GM18907 (cell line): Measurements from ENCODE around the gene LIME1.
"Not testable (repeated sequence)": the region's sequence is repeated elsewhere in the genome, so short reads cannot be mapped to it uniquely, and the experiment has no call there.

Experiments
- ATAC-seq: cut with Tn5 transposase; IDR thresholded peaks from one replicate; pipeline ENCODE4 v1.9.1; 2021; ENCODE audit warnings: mild to moderate bottlenecking, moderate library complexity; ENCODE audit not compliant: unreplicated experiment

LIME1 gene

DNA sequence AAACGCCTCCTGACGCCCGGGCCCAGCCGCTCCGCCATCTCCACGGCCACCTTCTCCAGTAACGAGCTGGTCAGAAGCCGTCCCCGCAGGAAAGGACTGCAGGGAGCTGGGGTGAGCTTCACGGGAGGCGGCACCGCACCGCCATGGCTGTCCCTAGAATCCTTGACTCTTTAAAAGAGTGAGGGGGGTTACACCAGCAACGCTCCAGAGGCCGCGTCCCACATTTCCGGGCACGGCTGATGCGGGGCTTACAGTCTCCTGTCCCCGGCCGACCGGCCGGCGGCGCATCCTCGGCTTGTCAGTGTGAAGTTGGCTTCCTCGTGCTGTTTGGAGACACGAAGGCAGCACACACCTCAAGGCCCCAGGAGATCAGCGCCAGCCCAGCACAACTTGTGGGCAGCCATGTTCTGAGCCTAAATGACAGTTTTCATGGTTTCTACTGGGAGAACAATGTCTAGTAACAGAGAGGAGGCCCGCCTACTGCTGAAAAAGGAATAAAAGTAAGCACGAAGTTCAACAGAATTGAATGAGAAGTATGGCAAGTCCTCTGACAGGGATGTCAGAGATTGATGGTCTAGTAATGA, 33.5 kb downstream of the LIME1 start:
- no peak for ATAC-seq

DNA sequence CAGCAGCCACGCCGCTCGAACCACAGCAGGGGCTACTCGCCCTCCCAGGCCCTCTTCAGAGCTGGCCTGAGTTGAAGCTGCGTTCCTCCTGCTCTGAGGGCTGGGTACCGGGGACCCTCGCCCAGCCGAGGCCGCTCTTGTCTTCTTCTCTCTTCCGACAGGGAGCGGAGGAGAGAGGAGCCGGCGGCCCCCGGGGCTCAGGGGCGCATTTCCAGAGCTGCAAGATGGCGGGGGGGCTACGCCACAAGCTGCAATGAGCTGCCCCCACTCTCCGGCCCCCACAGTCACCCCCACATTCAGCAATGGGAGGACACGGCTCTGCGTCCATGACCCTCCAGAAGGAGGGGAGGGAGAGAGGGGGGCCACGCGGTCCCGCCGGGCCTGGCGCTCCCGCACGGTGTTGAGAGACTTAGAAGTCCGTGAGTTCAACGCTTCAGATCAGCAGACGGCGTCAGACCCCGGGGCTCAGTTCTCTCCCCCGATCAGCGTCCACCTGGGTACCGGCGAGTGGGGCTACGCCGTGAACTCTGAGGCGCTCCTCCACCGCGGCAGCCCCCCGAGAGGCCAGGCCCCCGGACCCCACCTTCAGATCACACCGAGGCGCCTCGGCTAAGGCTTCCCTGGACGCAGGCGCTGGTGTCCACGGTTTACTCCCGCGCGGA, 34.7 kb downstream of the LIME1 start:
- no peak for ATAC-seq

DNA sequence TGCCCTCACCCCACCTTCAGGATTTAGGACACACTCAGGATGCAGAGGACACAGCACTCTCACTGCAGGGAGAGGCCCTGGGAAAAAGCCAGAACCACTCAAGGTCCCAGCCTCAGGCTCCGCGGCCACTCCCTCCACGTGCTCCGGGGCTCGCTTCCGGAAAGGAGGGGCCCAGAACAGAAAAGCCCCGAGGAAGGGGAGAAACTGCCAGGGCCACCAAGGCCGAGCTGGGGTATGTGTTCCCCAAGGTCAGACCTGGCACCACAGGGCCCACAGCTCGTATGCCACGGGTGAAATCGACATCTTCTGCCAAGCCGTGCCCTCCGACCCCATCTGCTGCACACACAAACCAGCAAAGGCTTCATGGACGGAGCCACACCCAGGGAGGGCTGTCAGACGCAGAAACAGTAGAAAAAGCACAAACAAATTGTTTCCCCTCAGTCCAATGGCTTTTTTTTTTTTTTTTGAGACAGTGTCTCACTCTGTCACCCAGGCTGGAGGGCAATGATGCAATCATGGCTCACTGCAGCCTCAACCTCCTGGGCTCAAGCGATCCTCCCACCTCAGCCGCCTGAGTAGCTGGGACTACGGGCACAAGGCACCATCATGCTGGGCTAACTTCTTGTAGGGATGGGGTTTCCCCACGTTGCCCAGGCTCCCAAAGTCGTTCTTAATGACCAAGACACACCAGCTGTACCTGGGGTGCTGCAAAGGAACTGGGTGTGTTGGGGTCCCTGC, 36.5 kb downstream of the LIME1 start:
- no peak for ATAC-seq

DNA sequence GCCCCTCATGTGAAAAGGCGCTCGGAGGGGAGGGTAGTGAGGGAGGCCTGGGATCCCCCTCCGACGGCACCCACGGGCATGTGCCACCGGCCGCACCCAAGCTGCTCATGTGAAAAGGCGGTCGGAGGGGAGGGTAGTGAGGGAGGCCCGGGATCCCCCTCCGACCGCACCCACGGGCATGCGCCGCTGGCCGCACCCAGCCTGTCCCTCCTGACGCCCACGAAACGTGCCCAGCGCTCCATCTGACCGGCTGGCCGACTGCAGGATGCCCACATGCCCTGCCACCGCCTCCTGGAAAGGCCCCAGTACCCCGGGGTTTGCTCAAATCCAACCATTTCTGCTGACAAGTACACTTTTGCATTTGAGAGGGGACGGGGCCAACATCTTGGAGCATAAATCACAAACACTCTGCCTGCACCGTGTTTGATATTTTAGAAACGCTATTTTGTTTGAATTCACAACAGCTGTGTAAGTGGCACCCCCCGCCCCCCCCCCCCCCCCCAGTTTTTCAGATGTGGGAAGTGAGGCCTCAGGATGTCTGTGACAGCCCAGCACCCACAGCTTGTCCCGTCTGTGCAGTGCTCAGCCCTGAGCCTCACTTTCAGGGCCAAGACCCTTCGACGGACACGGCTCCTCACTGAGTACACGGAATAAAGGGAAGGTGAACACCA, 37.2 kb downstream of the LIME1 start:
- ATAC-seq: no peak

DNA sequence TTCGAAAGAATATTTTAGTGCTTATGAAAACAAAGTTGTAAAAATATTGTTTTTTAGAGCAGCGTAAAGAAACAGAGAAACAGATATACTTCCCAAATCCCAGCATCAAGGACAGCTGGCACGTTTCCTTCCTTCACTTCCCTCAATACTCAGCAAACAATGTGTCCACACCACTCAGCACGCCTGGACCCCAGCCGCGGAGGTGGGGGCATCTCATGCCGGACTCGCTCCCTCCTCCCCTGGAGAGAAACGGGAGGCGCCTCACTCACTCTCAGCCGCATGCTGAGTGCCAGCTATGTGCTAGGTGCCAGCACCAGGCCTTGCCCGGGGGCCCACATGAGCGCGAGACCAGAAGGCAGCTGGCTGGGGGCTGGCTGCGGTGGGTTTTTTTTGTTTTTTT, 37.8 kb downstream of the LIME1 start:
- ATAC-seq: no peak

DNA sequence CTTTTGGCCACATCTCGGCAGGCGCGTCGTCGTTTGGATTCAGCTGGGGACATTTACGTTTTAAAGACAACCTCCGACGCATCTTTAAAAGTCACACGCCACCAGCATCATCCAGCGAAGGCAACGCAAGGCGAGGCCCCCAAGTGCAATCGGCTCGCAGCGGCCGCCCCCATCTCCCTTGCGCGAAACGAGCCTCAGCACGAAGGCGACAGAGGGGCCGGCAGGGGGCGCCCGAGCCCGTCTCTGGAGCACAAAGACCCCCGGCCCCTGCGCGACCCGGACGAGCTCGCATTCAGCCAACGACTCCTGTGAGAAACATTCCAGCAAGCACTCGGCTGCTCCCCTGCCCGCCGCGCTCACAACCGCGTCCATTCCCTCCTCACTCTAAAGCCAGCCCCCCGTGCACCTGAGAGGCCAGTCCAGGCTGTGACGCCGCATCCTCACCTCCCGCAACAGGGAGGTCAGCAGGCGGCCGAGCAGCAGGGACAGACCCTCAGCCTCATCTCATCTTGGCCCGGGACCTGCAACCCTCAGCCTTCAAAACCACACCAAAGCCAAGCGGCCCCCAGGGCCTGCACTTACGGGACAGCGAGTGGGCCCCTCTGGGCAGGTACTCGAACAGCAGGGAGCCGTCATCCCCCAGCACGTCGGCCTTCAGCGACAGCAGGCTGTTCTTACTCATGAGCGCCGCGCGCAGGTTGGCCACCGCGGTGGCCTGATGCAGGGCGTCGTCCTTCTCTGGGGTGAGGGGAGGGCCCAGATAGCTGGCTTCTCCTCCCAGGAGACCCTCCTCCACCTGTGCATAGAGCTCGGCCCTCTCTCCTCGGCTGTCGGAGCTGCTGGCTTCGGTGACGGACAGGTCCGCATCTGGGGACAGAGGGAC, 38.9 kb downstream of the LIME1 start:
- ATAC-seq: no peak

DNA sequence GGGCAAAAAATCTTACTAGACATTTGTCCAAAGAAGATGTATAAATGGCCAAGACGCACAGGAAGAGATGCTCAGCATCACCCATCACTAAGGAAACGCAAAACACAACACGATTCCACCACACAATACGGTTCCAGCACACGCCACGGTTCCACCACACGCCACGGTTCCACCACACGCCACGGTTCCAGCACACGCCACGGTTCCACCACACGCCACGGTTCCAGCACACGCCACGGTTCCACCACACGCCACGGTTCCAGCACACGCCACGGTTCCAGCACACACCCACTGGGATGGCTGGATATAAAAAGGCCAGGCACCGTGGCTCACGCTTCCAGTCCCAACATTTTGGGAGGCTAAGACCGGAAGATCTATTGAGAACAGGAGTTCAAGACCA, 40.4 kb downstream of the LIME1 start:
- not testable (repeated sequence) for ATAC-seq

DNA sequence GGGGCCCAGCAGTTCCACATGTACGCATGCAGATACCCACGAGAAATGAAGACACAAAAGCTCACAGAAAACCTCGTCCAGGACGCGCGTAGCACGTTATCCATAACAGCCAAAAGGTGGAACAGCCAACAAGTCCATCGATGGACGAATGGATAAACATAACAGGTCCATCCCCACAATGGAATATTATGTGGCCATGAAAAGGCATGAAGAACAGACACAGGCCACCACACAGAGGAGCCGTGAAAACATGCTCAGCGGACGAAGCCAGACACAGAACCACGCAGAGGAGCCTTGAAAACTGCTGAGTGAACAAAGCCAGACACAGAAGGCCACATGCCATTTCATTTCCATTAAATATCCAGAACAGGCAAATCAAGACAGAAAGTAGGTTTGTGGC, 41.1 kb downstream of the LIME1 start:
- no peak for ATAC-seq

DNA sequence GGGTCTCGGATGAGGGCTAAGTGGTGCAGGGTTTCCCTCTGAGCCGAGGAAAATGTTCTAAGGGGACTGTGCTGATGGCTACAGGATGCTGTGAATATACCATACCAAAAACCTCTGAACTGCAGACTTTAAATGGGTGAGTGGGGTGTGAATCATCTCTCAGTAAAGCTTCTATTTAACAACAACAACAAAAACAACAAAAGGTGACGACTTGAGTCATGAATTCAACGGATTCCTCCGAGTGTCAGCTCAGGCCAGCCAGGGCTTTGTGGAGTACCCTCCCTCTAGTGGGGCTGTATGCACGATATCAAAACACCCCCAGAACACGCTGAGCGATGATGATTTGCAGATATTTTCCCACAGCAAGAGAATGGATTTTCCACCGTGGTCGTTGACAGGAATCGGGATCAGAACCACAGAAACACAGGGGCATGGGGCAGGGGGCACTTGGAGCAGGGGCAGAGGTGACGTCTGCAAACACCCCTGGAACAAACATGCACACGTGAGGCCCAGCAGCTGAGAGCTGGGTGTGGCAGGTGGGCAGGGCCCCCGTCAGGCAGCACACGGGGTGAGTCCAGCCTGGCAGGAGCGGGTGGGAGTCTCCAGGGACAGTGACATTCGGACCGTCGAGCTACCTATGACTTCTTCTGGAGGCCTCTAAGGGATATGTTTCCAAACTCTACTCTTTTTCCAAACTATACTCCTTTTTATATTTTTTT, 41.7 kb downstream of the LIME1 start:
- ATAC-seq: no peak

DNA sequence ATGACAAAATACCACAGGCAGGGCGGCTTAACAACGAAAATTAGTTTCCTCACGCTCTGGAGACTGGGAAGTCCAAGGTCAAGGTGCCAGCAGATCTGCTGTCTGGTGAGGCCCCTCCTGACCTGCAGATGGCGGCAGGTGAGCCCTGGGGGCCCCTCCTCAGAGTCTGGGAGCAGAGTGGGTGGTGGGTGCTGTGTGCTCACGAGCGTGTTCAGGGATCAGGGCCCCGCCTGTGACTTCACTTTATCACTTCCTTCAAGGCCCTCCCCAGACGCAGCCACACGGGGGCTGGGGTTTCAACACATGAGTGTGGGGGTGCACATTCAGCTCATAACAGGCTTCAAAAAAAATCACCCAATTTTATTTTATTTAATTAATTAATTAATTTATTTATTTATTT, 42.4 kb downstream of the LIME1 start:
- ATAC-seq: no peak

DNA sequence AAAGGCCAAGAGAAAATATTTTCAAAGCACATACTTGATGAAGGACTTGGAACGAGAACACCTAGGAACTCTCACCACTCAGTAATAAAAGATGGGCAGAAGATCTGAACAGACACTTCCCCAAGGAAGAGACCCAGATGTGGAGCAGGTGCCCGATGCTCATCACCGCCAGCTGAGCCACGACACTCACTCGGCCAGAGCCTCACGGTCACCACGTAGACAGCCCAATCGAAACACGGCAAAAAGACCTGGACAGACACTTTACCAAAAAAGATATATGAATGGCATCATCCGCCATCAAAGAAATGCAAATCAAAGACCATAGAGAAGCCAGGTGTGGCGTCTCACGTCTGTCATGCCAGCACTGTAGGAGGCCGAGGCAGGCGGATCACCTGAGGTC, 44.7 kb downstream of the LIME1 start:
- ATAC-seq: no peak

DNA sequence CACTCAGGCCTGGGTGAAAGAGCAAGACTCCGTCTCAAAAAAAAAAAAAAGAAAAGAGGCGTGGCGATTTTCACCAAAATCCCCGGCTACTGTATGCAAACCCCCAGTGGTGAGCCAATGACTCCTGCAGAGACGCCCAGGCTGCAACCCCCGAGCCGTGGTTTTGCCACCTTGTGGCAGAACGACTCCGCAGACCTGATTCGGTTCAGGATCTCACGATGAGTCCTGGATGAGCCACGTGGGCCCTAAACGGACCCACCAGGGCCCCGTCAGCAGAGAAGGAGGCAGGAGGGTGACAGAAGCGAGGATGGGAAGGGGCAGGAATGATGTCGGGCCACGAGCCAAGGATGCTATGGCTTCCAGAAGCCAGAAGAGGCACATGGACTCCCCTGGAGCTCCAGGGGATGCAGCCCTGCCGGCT, 45.6 kb downstream of the LIME1 start:
- ATAC-seq: no peak

DNA sequence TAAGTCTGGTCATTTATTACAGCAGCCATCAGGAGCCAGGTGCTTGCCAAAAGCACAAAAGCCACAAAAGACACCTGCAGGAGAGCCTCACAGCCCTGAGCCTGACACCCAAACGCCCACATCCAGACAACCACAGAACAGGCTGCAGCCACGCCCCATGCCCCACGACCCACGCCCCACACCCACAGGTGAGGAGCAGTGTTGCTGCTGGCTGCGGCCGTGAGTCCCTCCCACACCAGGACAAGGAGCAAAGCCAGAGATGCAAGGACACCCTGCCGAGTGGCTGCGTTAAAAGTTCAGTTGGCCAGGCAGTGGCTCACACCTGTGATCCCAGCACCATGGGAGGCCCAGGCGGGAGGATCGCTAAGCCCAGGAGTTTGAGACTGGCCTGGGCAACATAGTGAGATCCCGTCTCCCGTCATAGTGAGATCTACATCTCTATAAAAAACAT, 46.1 kb downstream of the LIME1 start:
- ATAC-seq: no peak

DNA sequence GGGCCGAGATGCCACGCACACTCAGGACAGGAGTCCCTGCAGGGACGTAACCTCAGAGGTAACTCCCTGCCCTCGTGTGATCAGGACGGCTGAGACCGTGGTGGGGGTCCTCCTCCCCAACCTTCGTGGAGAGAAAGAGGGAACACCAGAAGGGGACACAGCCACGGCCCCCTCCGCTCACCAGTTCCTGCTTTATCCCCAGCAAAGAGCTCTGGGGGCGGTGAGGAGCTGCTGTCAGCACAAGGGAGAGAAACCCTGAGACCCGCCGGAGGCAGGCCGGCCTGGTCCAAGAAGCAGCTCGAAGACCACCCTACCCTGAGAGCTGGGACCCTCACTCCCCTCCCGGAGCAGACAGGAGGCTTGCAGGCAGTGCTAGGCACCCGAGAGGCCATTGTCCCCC, 47.5 kb downstream of the LIME1 start:
- ATAC-seq: no peak

DNA sequence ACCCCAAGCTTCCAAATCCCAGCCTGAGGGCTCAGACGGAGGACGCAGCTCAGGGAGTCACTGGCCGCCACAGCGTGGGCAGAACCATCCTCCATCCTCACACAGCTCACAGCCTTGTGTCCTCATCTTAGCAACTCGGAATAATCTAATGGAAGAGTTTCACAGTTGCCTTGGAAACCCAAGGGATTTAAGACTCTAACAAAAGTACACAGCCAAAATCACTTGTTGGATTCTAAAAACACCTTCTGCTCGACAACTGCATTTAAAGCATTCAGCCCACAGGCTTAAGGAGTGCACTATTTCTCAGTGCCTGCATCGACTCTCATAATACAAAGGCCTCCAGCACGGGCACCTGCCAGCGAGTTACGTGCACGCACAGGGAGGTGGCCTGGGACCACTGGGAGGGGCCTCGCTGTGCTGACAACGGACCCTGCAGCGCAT, 49.2 kb downstream of the LIME1 start:
- no peak for ATAC-seq

DNA sequence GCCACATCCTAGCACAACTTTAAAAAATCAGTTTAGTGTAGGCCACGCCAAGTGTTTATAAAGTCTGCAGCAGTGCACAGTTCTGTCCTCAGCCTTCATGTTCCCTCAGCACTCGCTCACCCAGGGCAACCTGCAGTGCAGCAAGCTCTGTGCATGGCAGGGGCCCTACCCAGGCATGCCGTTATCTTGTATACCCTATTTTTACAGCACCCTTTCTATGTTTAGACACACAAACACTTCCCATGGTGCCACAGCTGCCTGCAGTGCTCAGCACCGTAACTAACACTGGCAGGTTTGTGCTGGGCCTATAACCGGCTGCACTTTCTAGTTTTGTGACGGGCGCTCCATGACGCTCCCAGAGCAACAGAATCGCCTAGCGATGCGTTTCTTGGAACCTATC, 50.8 kb downstream of the LIME1 start:
- ATAC-seq: no peak

DNA sequence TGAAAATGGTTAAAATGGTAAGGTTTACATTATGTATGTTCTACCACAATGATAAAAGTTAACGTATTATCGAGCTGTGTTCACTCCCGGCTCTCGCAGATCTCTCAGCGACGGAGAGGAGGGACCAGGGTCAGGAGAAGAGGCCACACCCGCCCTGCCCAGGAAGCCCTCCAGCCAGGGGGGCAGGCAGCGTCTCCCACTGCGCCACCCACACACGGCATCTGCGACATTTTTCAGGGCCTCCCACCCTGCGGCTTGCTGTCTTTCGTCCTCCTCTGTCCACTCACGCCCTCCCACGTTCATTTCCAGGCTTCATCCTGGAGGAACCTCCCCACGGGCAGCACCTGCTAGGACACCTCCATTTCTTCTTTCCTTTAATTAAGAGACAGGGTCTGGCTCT, 51.3 kb downstream of the LIME1 start:
- ATAC-seq: no peak
